Stromal cell of bone marrow (primary cell): Measurements from ENCODE around the gene OBSL1.

Experiments used
- DNase-seq: peaks from one replicate; pipeline ENCODE4 v3.0.0-alpha.2; 2012; ENCODE audit warnings: low read depth

Gene OBSL1

DNA sequence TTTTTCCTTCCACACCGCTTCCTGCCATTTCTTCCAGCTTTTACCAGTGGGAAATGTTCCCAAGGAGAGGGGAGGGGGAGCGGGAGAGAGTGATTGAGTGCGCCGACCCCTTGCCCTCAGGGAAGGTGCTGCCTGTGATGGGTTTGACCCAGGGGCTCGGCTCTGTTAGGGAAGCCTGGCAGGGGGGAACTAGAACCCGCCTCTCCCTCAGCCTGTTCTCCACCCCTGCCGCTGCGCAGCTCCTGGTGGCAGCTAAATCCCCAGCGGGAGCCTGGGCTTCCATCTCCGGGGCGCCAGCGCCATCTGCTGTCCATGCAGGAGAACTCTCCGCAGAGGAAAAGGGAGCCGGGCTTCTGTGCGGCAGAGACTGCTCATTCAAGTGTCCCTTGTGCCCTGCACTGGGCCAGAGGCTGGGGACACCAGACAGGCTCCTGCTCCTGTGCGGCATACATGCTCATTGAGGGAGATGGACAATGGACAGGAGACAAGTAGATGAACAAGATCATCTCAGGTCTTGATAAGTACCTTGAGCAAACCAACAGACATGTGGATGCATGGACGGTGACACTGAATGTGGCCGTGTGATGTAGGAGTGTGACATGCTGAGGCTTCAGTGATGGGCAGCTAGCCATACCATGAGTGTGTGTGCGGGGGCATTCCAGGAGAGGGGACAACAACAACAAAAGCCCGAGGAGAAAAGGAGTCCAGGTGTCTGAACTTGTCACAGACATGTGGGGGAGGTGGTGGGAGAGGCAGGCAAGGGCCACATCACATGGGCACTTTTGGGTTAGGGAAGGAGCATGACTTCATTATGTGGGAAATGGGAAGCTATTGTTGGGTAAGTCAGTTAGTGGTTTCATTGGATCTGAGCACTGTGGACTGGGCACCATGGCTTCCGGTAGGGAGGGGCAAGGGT lies 41.0 kb downstream of the OBSL1 start:
- DNase-seq: peak; percentile 48

DNA sequence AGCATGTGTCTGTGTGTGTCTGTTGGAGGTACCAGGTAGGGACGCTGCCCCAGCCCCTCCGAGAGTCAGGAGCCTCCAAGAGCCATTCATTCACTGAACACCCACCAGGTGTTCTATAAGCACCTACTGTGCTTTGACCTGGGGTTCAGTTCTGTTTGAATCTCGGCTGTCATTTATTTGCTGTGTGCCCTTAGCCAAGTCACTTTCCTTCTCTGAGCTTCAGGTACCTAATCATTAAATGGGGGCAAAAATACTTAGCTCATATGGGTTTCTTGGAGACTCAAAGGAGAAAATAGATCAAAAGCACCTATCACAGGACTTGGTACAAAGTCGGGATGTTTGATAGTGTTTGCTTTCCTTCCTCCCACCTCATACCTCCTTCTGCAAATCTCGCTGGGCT lies 43.9 kb downstream of the OBSL1 start:
- DNase-seq: no peak

DNA sequence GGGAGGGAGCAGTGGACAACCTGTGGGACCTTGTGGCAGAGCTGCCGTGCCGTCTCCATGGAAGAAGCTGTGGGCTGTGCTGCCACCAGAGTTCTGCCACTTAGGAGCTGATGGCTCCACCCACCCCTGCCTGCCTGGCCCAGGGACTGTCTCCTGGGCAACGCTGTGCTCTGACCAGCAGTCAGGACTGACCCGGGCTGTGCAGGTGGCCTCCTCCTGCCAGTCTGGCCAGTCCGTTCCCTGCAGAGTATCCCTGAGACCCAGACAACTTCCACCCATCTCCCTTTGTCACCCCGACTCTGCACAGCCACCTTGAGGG lies 44.3 kb downstream of the OBSL1 start:
- DNase-seq: no peak

DNA sequence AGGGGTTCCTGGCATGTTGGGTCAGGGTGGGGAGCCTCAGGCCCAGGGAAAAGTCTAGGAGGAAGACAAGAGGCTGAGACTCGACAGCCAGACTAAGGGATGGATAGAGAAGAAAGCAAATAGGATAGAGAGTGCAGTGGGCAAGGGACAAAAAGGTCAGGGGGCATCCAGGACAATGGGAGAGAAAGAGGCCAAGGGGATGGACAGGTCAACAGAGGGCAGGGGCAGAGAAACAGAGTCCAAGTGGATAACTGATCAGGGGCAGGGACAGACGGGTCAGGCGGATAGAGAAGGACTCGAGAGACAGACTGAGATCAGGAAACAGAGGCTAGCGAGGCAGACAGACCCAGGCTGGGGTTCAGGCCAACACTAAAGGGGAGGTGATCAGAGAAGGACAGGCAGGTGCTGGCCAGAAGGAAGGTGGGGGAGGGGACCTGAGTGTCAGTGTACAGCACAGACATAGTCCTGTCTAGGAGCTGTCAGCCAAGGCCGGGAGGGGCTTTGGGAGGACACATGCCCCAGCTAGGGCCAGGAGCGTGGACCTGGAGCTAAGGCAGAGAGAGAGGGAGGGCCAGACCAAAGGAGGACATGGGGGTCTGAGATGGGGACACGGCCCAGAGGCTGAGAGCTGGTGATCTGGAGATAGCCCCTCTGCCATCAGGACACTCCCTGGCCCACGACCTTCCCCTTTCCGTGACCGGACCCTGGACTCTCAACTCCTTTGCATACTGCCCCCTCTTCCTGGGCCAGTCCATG lies 44.8 kb downstream of the OBSL1 start:
- DNase-seq: no peak

DNA sequence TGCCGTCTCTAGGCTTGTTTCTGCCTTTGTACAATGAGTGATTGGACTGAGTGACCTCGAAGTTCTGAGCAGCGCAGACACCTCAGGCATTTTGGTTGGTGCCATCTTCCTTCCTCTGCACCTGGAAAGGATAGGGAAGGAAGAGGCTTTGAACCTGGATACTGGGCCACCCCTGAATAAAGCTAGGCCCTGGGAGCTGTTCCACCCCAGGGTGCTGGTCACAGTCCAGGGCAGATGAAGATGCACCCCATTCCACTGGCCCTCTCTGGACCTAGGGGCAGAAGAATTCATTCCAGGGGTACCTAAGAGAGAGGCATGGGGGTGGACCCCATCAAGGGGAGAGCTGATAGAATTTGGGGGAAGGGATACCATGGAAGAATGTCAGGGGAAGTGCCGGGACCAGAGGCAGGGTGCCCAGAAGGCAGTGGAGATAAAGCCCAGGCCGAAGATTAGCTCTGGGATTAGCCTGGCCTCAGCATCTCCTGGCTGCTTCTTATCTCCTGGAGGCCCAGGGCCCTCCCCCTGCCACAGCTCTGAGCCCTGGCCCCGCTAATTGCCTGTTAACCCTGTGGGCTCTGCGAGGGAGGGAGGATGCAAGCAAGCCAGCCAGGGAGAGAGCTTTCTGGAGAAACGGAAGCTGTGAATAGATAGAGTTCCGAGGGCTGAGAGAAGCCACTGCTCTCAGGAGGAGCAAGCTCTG lies 45.7 kb downstream of the OBSL1 start:
- DNase-seq: no peak

DNA sequence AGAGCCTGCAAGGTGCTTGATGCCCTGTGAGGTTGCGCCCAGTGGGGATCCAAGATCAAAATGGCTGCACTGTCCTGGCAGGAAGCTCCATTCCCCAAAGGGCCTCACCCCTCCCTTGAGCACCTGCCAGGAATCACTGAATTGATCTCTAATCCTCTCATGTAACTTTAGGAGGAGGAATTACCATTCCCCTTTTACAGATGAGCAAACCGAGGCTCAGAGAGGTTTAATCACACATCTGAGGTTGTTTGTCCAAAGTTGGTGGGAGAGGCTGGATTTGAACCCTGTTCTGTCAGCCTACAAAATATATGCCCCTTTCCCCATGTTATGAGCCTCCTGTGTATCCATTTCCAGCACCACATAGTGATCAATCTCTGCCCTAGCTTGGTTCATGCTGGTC lies 46.5 kb downstream of the OBSL1 start:
- no peak for DNase-seq

DNA sequence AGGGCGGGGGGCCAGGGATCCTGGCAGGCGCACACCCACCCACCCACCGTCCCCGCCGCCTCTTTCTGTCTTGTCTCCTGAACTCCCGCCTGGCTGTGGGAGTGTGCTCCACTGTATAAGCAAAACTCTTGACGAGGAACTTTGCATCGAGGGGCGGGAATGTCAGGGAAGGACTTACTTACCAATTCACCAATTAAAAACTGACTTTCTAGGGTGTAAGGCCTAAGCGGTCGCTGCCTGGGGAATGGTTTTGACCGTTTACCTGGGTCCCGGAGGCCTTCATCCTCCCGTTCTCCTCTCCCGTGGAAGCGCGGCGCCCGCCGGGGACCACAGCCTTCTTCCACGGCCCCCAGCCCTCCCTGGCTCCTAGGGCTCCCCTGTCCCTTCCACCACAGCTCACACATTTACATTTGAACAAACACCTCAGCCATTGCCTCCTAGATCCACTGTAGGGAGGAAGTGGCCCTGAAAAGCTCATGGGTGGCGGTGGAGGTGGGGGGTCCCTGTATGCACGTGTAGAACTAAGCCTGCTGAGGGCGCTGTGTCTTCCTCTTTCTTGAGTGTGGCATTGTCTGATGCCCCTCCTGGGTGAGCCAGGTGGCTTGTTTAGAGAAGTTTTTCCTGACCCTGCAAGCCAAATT lies 48.2 kb downstream of the OBSL1 start:
- DNase-seq: no peak

DNA sequence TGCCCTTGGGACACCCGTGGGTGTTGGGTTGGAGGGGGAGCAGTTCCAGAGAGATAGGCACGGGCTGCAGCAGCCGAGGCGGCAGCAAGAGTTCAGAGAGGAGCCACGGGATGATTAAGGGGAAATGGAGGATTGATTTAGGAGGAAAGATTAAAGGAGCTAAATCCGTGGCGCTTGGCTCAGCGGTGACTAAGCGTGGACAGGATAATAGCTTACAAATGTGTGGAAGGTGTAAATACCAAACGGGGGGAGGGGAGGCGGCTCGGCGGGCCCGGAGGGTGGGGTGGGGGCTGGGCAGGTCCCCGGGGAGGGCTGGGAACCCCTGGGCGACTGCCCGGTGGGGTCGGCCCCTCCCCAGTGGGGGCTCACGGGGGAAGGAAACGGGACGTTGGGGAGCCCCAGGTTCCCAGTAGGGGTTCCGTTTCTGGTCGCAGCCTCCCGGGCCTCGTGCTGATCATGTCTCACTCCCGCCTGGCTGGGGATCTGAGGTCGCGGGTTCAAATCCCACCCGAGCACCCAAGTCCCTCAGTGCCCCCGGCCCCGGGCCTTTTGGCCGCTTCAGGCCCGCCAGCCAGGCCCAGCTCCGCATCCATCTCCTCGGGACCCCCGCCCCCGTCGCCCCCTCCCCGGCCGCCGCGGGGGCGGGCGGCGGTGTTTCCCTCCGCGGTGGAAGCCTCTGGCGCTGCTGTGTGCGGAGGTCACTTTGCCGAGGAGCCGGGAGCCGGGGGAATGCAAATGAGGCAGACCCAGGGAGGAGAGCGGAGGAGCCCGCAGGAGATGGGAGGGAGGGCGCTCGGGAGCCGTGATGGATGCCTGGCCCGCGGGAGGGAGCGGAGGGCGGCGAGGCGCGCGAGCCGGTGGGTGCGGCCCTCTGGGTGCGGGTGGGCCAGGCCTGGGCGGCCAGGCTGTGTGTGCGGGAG lies 49.0 kb downstream of the OBSL1 start:
- peak; percentile 55 for DNase-seq

DNA sequence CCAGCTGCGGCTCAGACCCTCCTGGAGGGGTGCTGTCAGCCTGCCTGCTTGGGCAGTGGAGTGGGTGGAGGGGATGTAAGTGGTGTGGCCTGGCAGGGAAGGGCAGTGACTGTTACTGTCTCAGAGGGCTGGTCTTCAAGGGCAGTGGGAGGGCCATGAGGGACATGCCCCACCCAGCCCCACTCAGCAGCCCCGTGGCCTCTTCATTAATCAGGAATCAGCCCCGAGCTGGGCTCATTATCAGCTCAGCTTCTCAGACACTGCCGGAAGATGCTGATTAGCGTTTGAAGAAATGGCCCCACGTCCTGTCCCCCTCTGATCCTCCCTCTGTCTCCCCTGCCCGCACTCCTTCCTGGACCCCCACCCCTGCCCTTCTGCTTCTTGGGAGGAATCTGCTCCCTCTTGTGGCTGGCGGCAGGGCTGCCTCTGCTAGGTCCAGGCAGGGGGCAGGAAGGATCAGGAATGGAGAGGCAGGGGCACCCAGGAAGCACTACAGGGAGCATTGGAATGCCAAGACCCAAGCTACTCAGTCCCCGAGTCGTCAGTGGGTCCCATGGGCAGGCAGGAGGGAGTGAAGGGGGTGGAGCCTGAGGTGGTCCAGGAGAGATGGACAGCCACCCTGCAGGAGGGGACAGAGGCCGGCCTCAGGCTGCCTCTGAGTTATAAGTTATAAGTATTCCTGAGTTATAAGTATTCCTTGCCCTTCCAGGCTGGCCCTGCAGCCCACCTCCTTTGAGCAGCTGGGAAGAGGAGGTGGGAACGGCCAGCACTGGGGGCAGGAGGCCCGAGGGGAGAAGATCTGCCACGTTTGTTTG lies 50.1 kb downstream of the OBSL1 start:
- DNase-seq: peak; percentile 13

DNA sequence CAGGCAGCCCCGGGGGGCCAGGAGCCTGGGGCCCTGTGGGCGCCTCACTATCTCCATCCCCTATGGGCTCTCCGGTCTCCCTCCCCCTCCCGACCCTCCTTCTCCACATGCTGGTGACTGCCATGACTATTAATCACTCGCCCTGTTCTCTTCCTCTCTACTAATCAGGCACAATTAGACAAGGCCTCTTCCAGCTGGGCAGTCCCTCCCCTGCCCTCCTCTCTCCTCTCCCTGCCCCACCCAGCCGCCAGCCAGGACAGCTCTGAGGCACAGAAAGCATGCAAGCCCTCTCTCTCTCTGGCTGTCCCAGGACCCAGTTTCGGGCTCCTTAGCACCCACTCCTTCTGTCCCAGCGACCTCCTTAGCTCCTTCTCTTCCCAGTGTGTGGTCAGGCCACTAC lies 51.3 kb downstream of the OBSL1 start:
- DNase-seq: no peak

DNA sequence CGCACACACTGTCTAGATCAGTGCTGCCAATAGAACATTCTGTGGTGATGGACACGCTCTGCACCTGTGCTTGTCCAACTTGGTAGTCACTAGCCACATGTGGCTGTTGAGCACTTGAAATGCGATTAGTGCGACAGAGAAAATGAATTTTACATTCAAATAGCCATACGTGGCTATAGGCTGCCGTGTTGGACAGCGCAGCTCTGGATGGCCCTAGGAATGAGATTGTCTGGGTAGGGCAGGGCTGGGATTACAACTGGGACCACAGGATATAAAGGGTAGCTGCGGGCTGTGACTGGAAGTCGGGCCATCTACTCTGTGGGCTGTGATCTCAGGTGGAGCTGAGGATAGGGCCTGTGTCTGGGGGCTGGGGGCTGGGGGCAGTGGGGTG lies 51.8 kb downstream of the OBSL1 start:
- DNase-seq: no peak

DNA sequence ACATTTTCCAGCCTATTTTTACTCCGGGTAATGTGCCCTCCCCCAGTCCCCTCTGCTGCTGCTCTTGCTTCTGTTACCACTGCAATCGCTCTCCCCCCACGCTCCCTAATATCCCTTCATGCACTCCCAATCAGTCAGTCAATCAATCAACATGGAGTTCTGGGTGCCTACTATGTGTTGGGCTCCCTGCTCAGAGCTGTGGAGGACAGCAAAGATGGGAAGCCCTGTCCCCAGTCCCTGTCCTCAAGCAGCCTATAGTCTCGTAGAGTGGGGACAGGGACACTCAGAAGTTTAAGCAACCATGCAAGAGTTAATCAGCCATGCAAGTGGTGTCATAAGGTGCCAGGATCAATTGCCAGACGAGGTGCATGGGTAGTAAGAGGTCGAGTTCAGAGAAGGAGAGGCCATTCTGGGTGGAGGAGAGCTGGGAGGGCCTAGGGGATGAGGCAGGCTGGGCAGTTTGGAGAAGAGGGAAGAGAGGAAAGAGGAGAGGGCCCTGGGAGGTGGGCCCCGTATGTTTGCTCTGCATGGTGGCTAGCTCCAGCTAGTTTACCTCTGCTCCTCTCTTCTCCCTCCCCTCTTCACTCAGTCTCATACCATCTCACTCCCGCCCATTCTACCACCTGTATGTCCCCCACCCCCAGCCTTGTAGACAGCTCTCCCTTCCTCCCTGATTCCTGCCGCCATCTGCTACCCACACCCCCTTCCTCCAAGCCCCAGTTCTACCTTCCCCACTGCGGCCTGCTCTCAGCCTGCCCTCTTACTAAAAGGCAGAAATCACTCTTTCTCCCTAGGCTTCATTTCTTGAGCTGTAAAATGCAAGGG lies 53.2 kb downstream of the OBSL1 start:
- DNase-seq: no peak

DNA sequence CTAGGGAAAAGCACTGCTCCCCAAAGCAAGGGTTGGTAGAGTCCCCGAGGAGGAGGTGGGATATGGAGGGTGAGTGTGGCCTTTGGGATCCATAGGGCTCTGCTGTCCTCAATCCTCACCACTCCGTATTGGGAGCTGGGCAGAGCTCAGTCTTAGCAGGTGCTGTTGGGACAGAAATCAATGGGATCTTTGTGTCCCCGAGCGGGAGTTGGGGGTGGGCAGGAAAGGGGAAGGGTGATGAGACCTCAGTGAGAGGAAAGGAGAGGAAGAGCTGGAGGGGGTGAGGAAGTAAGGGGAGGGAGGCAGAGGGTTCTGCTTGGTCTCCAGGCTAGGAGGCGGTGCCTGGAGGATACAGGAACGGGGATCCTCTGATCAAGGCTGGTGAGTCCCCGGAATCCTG lies 54.5 kb downstream of the OBSL1 start:
- DNase-seq: no peak

DNA sequence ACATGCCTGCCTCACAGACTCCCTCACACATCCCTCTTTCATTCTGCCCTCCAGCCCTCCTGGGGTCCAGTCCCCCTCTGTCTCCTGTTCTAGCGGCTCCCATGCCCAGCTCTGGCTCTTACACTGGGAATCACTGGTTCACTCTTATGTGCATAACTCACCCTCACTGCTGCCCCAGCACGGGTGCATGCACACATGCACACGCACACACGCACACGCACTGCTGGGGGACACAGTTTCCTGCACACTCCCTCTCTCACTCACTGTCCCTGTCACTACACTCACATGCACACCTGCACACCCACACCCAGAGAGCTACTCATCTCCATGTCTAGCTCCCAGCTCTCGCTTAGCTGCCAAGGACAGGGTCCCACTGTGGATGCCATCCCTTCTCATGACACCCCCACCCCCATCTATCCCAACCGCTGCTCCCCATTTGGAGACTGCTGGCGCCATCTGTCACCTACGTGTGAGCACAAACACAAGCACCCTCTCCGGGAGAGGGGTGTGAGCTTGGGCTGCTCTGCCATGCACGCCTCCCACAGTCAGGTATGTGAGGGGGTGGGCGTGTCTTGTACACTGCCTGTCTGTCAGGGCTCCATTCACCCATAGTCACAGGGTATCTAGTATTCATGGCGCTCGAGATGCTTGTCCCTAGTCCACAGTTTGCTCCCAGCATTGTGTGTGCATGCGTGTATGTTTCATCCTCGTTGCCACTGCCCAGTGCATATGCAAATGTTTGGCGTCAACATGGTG lies 55.3 kb downstream of the OBSL1 start:
- no peak for DNase-seq

DNA sequence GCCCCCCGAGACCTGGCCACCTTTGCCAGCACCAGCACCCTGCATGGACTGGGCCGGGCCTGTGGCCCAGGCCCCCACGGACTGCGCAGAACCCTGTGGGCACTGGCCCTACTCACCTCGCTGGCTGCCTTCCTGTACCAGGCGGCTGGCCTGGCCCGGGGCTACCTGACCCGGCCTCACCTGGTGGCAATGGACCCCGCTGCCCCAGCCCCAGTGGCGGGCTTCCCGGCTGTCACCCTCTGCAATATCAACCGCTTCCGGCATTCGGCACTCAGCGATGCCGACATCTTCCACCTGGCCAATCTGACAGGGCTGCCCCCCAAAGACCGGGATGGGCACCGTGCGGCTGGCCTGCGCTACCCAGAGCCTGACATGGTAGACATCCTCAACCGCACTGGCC lies 56.5 kb downstream of the OBSL1 start:
- DNase-seq: no peak

DNA sequence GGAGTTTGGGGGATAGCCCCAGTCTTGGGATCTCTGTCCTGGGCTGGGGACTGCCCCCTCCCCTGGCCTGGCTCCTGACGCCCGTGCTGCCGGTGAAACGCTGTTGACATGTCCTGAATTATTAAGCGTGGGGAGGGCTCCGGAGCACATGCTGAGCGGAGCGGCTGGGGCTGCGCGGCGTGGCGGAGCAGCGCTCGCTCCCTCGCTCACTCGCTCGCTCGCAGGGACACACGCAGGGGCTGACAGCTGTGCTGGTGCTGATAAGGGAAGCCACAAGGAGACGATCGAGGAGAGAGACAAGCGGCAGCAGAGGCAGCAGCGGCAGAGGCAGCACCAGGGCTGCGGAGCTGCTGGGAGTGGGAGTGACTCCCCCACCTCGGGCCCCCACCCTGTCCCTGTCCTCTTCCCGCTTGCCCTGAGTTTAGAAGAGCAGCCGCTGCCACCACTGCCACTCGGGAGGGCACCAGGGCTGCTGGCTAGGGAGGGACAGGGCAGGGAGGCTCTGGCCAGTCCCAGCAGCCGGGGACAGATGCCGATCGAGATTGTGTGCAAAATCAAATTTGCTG lies 57.1 kb downstream of the OBSL1 start, which contains the start of gene ASIC4:
ASIC4 (plus strand) TSS at position 287 of the 566 bp plus-strand sequence; CDS start at position 530, 243 bp downstream.
- no peak for DNase-seq

DNA sequence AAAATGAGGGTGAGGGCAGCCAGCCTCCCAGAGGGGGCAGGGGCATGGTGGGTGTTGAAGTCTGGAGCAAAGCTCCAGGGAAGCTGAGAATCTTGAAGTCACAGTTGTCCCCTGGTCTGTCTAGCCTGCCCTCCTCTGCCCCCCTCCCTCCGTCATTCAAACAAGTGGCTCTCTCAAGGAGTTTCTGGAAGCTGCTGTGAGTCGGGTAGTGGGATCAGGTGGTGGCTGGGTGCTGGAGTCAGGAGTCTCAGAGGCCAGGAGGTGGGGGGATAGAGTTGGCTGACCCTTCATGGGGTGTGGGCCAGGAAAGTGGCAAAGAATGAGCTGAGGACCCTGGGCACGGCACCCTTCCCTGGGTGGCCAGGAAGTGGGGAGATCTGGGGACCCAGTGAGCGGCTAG lies 57.6 kb downstream of the OBSL1 start:
- DNase-seq: no peak

DNA sequence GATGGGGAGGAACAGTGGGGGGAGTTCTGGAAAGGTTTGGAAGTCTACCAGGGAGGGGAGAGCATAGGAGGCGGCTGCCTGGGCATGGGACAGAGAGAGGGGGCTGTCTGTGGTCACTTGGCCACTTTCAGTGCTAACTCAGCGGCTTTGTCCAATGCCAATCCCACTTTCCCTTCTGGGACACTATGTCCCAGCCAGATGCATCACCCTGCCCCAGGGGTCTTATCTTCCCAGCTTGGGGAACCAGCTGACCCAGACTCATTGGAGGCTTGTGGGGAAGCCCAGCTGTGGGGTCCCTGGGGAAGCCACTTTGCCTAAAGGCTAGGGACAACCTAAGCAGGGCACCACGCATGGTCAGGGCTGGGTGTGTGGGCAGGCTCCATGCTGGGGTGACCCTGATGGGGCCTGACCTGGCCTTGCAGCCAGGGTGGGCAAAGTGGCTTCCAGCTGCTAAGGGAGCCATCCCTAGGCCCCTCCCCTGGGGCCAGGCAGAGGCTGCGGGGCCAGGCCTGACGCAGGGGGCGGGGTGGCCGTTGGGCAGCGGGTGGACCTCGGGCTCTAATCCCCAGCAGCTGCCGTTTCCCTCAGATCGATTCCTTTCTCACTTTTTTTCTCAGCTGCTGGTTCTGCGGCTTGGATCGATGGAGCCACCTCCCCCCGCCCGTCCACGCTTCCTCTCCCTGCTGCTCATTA lies 58.7 kb downstream of the OBSL1 start:
- DNase-seq: no peak
